HCT116 (cell line): ENCODE results near the gene EPSTI1.

ENCODE experiments used
- CEBPB ChIP-seq: IDR thresholded peaks from 2 replicates; pipeline ENCODE4 v1.6.1; 2012; ENCODE audit warnings: low read depth
- CTCF ChIP-seq, 3 experiments: fragments of 200-600 bp in 1 of 3; sonication (generic) in 1 of 3; IDR thresholded peaks in 2 of 3; conservative IDR thresholded peaks in 1 of 3; 2 replicates each; pipeline ENCODE4 v1.5.1; 2012 to 2017; ENCODE audit warnings: low read depth in 2 of 3, low read length in 2 of 3, antibody characterized with exemption in 1 of 3, borderline replicate concordance in 1 of 3, control low read depth in 1 of 3, mild to moderate bottlenecking in 1 of 3, mixed read lengths in 1 of 3, mixed run types in 1 of 3, moderate library complexity in 1 of 3; ENCODE audit not compliant: insufficient read depth in 1 of 3
- EZH2phosphoT487 ChIP-seq: fragments of 200-600 bp; IDR thresholded peaks from 2 replicates; pipeline ENCODE4 v1.6.1; 2018; ENCODE audit warnings: antibody characterized with exemption, borderline replicate concordance
- MAX ChIP-seq: IDR thresholded peaks from 2 replicates; pipeline ENCODE4 v1.6.1; 2012
- POLR2A ChIP-seq: IDR thresholded peaks from 2 replicates; pipeline ENCODE4 v1.7.0; 2011; ENCODE audit warnings: borderline replicate concordance; ENCODE audit not compliant: insufficient read depth, insufficient read length; ENCODE audit errors: extremely low read depth
- POLR2AphosphoS5 ChIP-seq: IDR thresholded peaks from 2 replicates; pipeline ENCODE4 v1.6.1; 2011; ENCODE audit warnings: mild to moderate bottlenecking, low read depth, low read length, moderate library complexity
- SP1 ChIP-seq: IDR thresholded peaks from 2 replicates; pipeline ENCODE4 v1.6.1; 2012; ENCODE audit warnings: low read depth
- ZNF274 ChIP-seq: fragments of 200-500 bp; sonication (Bioruptor generic); IDR thresholded peaks from 2 replicates; pipeline ENCODE4 v1.6.1; 2014; ENCODE audit warnings: mild to moderate bottlenecking, low read depth, low read length, inconsistent platforms

- TF ChIP-seq CTCF (IDR thresholded peaks at IDR 0.05 in 2 of 3, conservative IDR thresholded peaks at IDR 0.05 in 1 of 3; ENCODE audit: borderline replicate concordance in 1 of 3, insufficient read depth in 1 of 3, low read depth in 2 of 3, low read length in 2 of 3) (no peak), POLR2AphosphoS5 (no peak), POLR2A (no peak), EZH2phosphoT487 (no peak), MAX (no peak), CEBPB (no peak), SP1 (no peak), ZNF274 (no peak)
Measured at GRCh38 chr13:42981853-42982252, 10.2 kb downstream of the EPSTI1 start.
